ENCODE data around the gene BACH2. TPM values are rescaled to one million over a fixed set of nuclear protein-coding genes. Genes with fewer than 3 reads are reported as not detected.

The BACH2 gene
- total RNA-seq, 4 donors from 2014 or later = 4.2 to 9.8 (median 5.8) TPM

GRCh38 chr6:90198758-90199425, 97.8 kb downstream of the BACH2 start:
- Histone ChIP-seq H3K27me3 (no peaks in the 10 kb centered on the region), H3K4me1 (peaks cover 17 to 29% (median 28%) of the 10 kb centered on the region in 4 donors), H3K4me3 (no peak overlapping the region), H3K36me3 (no peaks in the 10 kb centered on the region), H3K9me3 (no peaks in the 10 kb centered on the region), H3K27ac (replicated peaks in 1 of 4) (no peak overlapping the region)
- DNase-seq (ENCODE audit: extremely low spot score) = no peak
- TF ChIP-seq POLR2A (IDR thresholded peaks at IDR 0.05; ENCODE audit: low read depth) (no peak), CTCF (IDR thresholded peaks at IDR 0.05) (no peak), EP300 (IDR thresholded peaks at IDR 0.05) (no peak), POLR2AphosphoS5 (IDR thresholded peaks at IDR 0.05) (no peak)
- intact Hi-C loops (cut with DNase I) = no loop called here
- 93% methylated on average over 6 of the region's 6 CpGs for WGBS

- Histone ChIP-seq H3K4me1 (peaks cover 17 to 38% (median 30%) of the 10 kb centered on the region in 4 donors), H3K9me3 (no peaks in the 10 kb centered on the region), H3K27ac (replicated peaks in 1 of 4) (no peak overlapping the region), H3K4me3 (no peak overlapping the region), H3K36me3 (no peaks in the 10 kb centered on the region), H3K27me3 (no peaks in the 10 kb centered on the region)
- no peak for DNase-seq (ENCODE audit: extremely low spot score)
- WGBS = 90% methylated on average over 8 of the region's 8 CpGs
- TF ChIP-seq EP300 (IDR thresholded peaks at IDR 0.05) (no peak), POLR2A (IDR thresholded peaks at IDR 0.05; ENCODE audit: low read depth) (no peak), POLR2AphosphoS5 (IDR thresholded peaks at IDR 0.05) (peak; percentile 69 to 80)
- intact Hi-C loops (cut with DNase I) = no loop called here
These were observed 98.7 kb downstream of the BACH2 start for GRCh38 chr6:90197854-90198496.

GRCh38 chr6:90195094-90195829, 101.4 kb downstream of the BACH2 start:
- intact Hi-C loops (cut with DNase I) = no loop called here

GRCh38 chr6:90194371-90194841, 102.2 kb downstream of the BACH2 start:
- intact Hi-C loops (cut with DNase I) = no loop called here
- 31% methylated on average over 4 of the region's 4 CpGs for WGBS
- no peaks in the 10 kb centered on the region for H3K36me3 ChIP-seq
- H3K4me3 ChIP-seq = no peak overlapping the region
- H3K27me3 ChIP-seq = no peaks in the 10 kb centered on the region
- H3K27ac ChIP-seq (replicated peaks in 1 of 4) = peak overlapping the region; percentile 6 to 40 (median 30)
- DNase-seq (ENCODE audit: extremely low spot score) = no peak
- H3K9me3 ChIP-seq = no peaks in the 10 kb centered on the region
- no peak for TF ChIP-seq CTCF (IDR thresholded peaks at IDR 0.05)
- TF ChIP-seq POLR2AphosphoS5 (IDR thresholded peaks at IDR 0.05) = peak; percentile 5 to 43
- TF ChIP-seq POLR2A (IDR thresholded peaks at IDR 0.05; ENCODE audit: low read depth) = no peak
- no peak for TF ChIP-seq EP300 (IDR thresholded peaks at IDR 0.05)
- H3K4me1 ChIP-seq = peaks cover 17 to 38% (median 30%) of the 10 kb centered on the region in 4 donors

More at GRCh38 chr6:90195094-90195829, 101.4 kb downstream of the BACH2 start:
- Histone ChIP-seq H3K9me3 (no peaks in the 10 kb centered on the region), H3K4me3 (no peak overlapping the region), H3K4me1 (peaks cover 17 to 38% (median 30%) of the 10 kb centered on the region in 4 donors), H3K36me3 (no peaks in the 10 kb centered on the region), H3K27me3 (no peaks in the 10 kb centered on the region), H3K27ac (replicated peaks in 1 of 4) (no peak overlapping the region)
- no peak for DNase-seq (ENCODE audit: extremely low spot score)
- no peak for TF ChIP-seq CTCF (IDR thresholded peaks at IDR 0.05)
- 86% methylated on average over 9 of the region's 9 CpGs for WGBS

- Histone ChIP-seq H3K36me3 (no peaks in the 10 kb centered on the region), H3K4me3 (no peak overlapping the region), H3K4me1 (peaks cover 17 to 37% (median 30%) of the 10 kb centered on the region in 4 donors), H3K27me3 (no peaks in the 10 kb centered on the region), H3K9me3 (no peaks in the 10 kb centered on the region), H3K27ac (replicated peaks in 1 of 4) (no peak overlapping the region)
- 94% methylated on average over 4 of the region's 4 CpGs for WGBS
- no peak for DNase-seq (ENCODE audit: extremely low spot score)
- intact Hi-C loops (cut with DNase I) = no loop called here
- TF ChIP-seq POLR2A (IDR thresholded peaks at IDR 0.05; ENCODE audit: low read depth) = no peak
- no peak for TF ChIP-seq POLR2AphosphoS5 (IDR thresholded peaks at IDR 0.05)
- no peak for TF ChIP-seq CTCF (IDR thresholded peaks at IDR 0.05)
- no peak for TF ChIP-seq EP300 (IDR thresholded peaks at IDR 0.05)
These were observed 103.3 kb downstream of the BACH2 start for GRCh38 chr6:90193359-90193758.
